GM23338 (cell line): ENCODE results near the gene ZNF280C. TPM values are rescaled to one million over a fixed set of nuclear protein-coding genes. Genes with fewer than 3 reads are reported as not detected.
A peak's percentile ranks its signal among the peaks of the same experiment; 100 is the strongest.

ENCODE experiments used
- ATAC-seq: fragments of 200-7000 bp; cut with Tn5 transposase; 3 replicates; pipeline ENCODE4 v1.9.1; 2020
- DNase-seq: peaks from one replicate; pipeline ENCODE4 v3.0.0-alpha.2; 2015; ENCODE audit warnings: low spot score
- H2AFZ ChIP-seq: fragments of 200-600 bp; sonication (generic); 2 replicates; pipeline ENCODE4 v1.8.0; 2016; ENCODE audit warnings: antibody characterized with exemption, mild to moderate bottlenecking, moderate library complexity
- H3F3A ChIP-seq: fragments of 200-600 bp; sonication (generic); replicated peaks from 2 replicates; pipeline ENCODE4 v1.8.0; 2017; ENCODE audit warnings: antibody characterized with exemption, mixed run types, low read depth
- H3K27ac ChIP-seq: fragments of 200-600 bp; sonication (generic); 2 replicates; pipeline ENCODE4 v1.6.1; 2016; ENCODE audit warnings: low read depth
- H3K27me3 ChIP-seq: fragments of 200-600 bp; sonication (generic); 2 replicates; pipeline ENCODE4 v1.8.0; 2016; ENCODE audit warnings: mild to moderate bottlenecking, mixed run types, moderate library complexity; ENCODE audit not compliant: insufficient read depth
- H3K36me3 ChIP-seq: fragments of 200-600 bp; sonication (generic); 2 replicates; pipeline ENCODE4 v1.8.0; 2016; ENCODE audit warnings: mild to moderate bottlenecking; ENCODE audit not compliant: insufficient read depth
- H3K4me1 ChIP-seq: fragments of 200-600 bp; sonication (generic); 2 replicates; pipeline ENCODE4 v1.8.0; 2016; ENCODE audit warnings: mild to moderate bottlenecking, moderate library complexity; ENCODE audit not compliant: insufficient read depth
- H3K4me2 ChIP-seq: fragments of 200-600 bp; sonication (generic); 2 replicates; pipeline ENCODE4 v1.7.1; 2017; ENCODE audit warnings: mixed run types
- H3K4me3 ChIP-seq: fragments of 200-600 bp; sonication (generic); 2 replicates; pipeline ENCODE4 v1.6.1; 2016; ENCODE audit warnings: mixed run types
- H3K79me2 ChIP-seq: fragments of 200-600 bp; sonication (generic); replicated peaks from 2 replicates; pipeline ENCODE4 v1.8.0; 2017; ENCODE audit warnings: mild to moderate bottlenecking; ENCODE audit not compliant: insufficient read depth
- H3K9me2 ChIP-seq: fragments of 200-600 bp; sonication (generic); 2 replicates; pipeline ENCODE4 v1.8.0; 2017; ENCODE audit not compliant: insufficient read depth
- H4K20me1 ChIP-seq: fragments of 200-600 bp; sonication (generic); replicated peaks from 2 replicates; pipeline ENCODE4 v1.8.0; 2017; ENCODE audit warnings: mild to moderate bottlenecking; ENCODE audit not compliant: insufficient read depth
- H3K27ac Mint-ChIP-seq: 2 replicates; pipeline ENCODE4 v1.8.0; 2020; ENCODE audit warnings: inconsistent platforms, mild to moderate bottlenecking, moderate library complexity, mixed read lengths
- H3K27me3 Mint-ChIP-seq: 3 replicates; pipeline ENCODE4 v1.8.0; 2022; ENCODE audit warnings: low read depth, mild to moderate bottlenecking, moderate library complexity, mixed read lengths, inconsistent platforms; ENCODE audit not compliant: insufficient read depth, poor library complexity
- H3K36me3 Mint-ChIP-seq: 3 replicates; pipeline ENCODE4 v1.8.0; 2021; ENCODE audit warnings: low read depth, mild to moderate bottlenecking, inconsistent platforms, moderate library complexity, mixed read lengths
- H3K4me1 Mint-ChIP-seq: 3 replicates; pipeline ENCODE4 v1.8.0; 2020; ENCODE audit warnings: mild to moderate bottlenecking, inconsistent platforms, mixed read lengths
- H3K4me3 Mint-ChIP-seq: 3 replicates; pipeline ENCODE4 v1.8.0; 2021; ENCODE audit warnings: moderate library complexity, mild to moderate bottlenecking, inconsistent platforms, mixed read lengths
- H3K9me3 Mint-ChIP-seq: 3 replicates; pipeline ENCODE4 v1.8.0; 2020; ENCODE audit warnings: moderate library complexity, mild to moderate bottlenecking, inconsistent platforms, mixed read lengths
- EZH2 ChIP-seq: fragments of 200-600 bp; sonication (generic); IDR thresholded peaks from one replicate; pipeline ENCODE4 v1.8.0; 2017; ENCODE audit warnings: antibody characterized with exemption, mild to moderate bottlenecking, low read depth; ENCODE audit not compliant: unreplicated experiment
- JUNB ChIP-seq: IDR thresholded peaks from one replicate; pipeline ENCODE4 v1.6.1; 2016; ENCODE audit warnings: antibody characterized with exemption; ENCODE audit not compliant: unreplicated experiment
- NANOG ChIP-seq: IDR thresholded peaks from 2 replicates; pipeline ENCODE4 v1.6.1; 2016; ENCODE audit warnings: antibody characterized with exemption, borderline replicate concordance
- POLR2AphosphoS5 ChIP-seq: IDR thresholded peaks from 2 replicates; pipeline ENCODE4 v1.6.1; 2016; ENCODE audit warnings: antibody characterized with exemption, low read depth
- polyA plus RNA-seq: library from polyadenylated mRNA; unstranded; fragments of >200 nt; fragmentation: Nextera tagmentation; extraction: Ambion mirVana; gene quantifications from 2 replicates; pipeline ENCODE4 v1.2.1, GENCODE V29; 2016
- total RNA-seq: library from RNA; depleted of rRNA; stranded (reverse); fragments of >200 nt; shearing (Covaris generic); gene quantifications from 2 replicates; pipeline ENCODE4 v1.2.3, GENCODE V29; 2014
- TF ChIP-seq, protein P1 (sequence below), 2 experiments: fragments of 200-600 bp in 1 of 2; sonication (generic) in 1 of 2; conservative IDR thresholded peaks; 2 replicates each; pipeline versions ENCODE4 v1.5.1 to v1.6.1; 2016 to 2017; ENCODE audit warnings: antibody characterized with exemption in 2 of 2, low read depth in 2 of 2, mild to moderate bottlenecking in 2 of 2, moderate library complexity in 1 of 2
- TF ChIP-seq, protein P2 (sequence below): fragments of 250-450 bp; sonication (Bioruptor Pico); IDR thresholded peaks from 2 replicates; pipeline ENCODE4 v1.5.0; 2020; ENCODE audit warnings: mild to moderate bottlenecking, moderate library complexity
- TF ChIP-seq, protein P3 (sequence below): IDR thresholded peaks from 2 replicates; pipeline ENCODE4 v1.6.1; 2016; ENCODE audit warnings: antibody characterized with exemption

Gene ZNF280C
- total and polyA plus RNA-seq, 2 experiments from 2014 or later, result 7.9 to 14.4 TPM

DNA sequence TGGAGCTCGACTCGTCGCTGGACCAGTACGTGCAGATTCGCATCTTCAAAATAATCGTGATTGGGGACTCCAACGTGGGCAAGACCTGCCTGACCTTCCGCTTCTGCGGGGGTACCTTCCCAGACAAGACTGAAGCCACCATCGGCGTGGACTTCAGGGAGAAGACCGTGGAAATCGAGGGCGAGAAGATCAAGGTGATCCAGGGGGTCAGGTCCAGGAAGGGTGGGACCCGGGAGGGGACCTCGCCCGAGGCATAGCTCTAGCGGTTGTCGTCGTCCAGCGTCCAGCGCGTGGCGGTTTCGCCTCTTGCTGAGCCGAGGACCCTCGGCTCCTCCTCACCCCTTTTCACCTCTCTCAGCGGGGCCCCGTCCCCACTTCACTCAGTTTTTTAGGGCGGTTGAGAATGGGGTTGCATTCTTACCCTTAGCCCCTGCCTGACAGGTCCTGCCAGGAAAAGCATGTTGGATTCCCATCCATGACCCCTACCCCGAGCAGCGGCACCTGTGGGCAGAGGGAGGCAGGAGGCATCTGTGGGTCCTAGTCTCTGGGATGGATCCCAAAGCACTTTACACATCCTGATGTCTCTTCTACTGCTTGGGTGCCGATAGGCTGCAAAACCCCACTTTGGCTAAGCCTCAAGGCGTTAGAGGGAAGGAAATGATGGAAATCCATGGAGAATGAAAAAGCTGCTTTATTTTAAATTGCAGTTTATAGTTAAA, 96.4 kb downstream of the ZNF280C start:
- no peaks in the 10 kb centered on the region for H3K36me3 ChIP-seq
- ATAC-seq (peak; percentile 13), DNase-seq (peak; percentile 15)
- peak overlapping the region; percentile 65 for H3K4me3 ChIP-seq
- Mint-ChIP-seq H3K36me3 (no peaks in the 10 kb centered on the region), H3K4me1 (peaks cover 9% of the 10 kb centered on the region; the same call in 2 of the 3 replicates), H3K4me3 (peak overlapping the region; percentile 87), H3K9me3 (no peaks in the 10 kb centered on the region; the same call in 2 of the 3 replicates), H3K27ac (no peak overlapping the region), H3K27me3 (peaks cover 18% of the 10 kb centered on the region)
- H4K20me1 ChIP-seq, result no peaks in the 10 kb centered on the region
- no peaks in the 10 kb centered on the region for H3F3A ChIP-seq
- H3K27me3 ChIP-seq, result peaks cover 13% of the 10 kb centered on the region; the same call in 1 of the 2 replicates
- peaks cover 5% of the 10 kb centered on the region; the same call in 1 of the 2 replicates for H3K4me1 ChIP-seq
- peak overlapping the region; percentile 84 for H3K4me2 ChIP-seq
- H3K27ac ChIP-seq, result no peak overlapping the region
- H3K79me2 ChIP-seq, result no peaks in the 10 kb centered on the region
- H2AFZ ChIP-seq, result peak overlapping the region; percentile 85
- H3K9me2 ChIP-seq, result no peaks in the 10 kb centered on the region
- no peak for TF ChIP-seq EZH2
- TF ChIP-seq, protein P1, sequence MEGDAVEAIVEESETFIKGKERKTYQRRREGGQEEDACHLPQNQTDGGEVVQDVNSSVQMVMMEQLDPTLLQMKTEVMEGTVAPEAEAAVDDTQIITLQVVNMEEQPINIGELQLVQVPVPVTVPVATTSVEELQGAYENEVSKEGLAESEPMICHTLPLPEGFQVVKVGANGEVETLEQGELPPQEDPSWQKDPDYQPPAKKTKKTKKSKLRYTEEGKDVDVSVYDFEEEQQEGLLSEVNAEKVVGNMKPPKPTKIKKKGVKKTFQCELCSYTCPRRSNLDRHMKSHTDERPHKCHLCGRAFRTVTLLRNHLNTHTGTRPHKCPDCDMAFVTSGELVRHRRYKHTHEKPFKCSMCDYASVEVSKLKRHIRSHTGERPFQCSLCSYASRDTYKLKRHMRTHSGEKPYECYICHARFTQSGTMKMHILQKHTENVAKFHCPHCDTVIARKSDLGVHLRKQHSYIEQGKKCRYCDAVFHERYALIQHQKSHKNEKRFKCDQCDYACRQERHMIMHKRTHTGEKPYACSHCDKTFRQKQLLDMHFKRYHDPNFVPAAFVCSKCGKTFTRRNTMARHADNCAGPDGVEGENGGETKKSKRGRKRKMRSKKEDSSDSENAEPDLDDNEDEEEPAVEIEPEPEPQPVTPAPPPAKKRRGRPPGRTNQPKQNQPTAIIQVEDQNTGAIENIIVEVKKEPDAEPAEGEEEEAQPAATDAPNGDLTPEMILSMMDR (conservative IDR thresholded peaks at IDR 0.05; ENCODE audit: low read depth in 2 of 2), result 0 out of 4 replicates have a peak, but pooled peaks of 1 of the 2 experiments have one; percentile 7

DNA sequence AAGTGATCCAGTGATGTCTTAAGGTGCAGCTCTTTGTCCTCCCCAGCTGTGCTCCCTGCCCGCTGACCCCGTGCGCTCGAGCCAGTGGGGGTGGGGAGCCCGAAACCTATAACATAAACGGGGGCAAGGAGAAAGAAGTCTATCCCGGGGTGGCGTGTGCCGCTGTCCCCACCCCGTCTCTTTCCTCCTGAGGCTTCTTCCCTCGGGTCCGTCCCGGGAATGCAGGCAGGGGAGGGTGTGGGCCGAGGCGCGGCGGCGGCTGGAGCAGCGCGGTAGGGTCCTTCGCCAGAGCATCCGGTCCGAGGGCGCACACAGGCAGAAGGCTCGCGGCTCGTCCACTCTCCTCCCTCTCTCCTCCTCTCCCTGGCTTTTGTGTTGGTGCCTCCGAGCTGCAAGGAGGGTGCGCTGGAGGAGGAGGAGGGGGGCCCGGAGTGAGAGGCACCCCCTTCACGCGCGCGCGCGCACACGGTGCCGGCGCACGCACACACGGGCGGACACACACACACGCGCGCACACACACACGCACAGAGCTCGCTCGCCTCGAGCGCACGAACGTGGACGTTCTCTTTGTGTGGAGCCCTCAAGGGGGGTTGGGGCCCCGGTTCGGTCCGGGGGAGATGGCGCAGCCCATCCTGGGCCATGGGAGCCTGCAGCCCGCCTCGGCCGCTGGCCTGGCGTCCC, 97.1 kb downstream of the ZNF280C start, which contains the start of gene RAB33A:
Gene RAB33A (plus strand): TSS at position 517 of the 681 bp plus-strand sequence. CDS start 101 bp downstream, at position 618.
- peak within 1 kb of the TSS; percentile 65 for H3K4me3 ChIP-seq
- no peaks in the 10 kb centered on the region for H3K9me2 ChIP-seq
- no peaks in the 10 kb centered on the region for H3K36me3 ChIP-seq
- H3K4me2 ChIP-seq, result peak within 1 kb of the TSS; percentile 84
- H3K79me2 ChIP-seq, result no peaks in the 10 kb centered on the region
- H3K27me3 ChIP-seq, result peaks cover 13% of the 10 kb centered on the region; the same call in 1 of the 2 replicates
- H3F3A ChIP-seq, result no peaks in the 10 kb centered on the region
- Mint-ChIP-seq H3K4me3 (peak within 1 kb of the TSS; percentile 87), H3K9me3 (no peaks in the 10 kb centered on the region; the same call in 2 of the 3 replicates), H3K27ac (no peak within 1 kb of the TSS), H3K36me3 (no peaks in the 10 kb centered on the region; the same call in 2 of the 3 replicates), H3K27me3 (peaks cover 18% of the 10 kb centered on the region), H3K4me1 (peaks cover 15% of the 10 kb centered on the region; the same call in 2 of the 3 replicates)
- DNase-seq, result peak; percentile 50
- peaks cover 5% of the 10 kb centered on the region; the same call in 1 of the 2 replicates for H3K4me1 ChIP-seq
- H4K20me1 ChIP-seq, result no peaks in the 10 kb centered on the region
- ATAC-seq, result peak; percentile 79
- no peak within 1 kb of the TSS for H3K27ac ChIP-seq
- peak within 1 kb of the TSS; percentile 85 for H2AFZ ChIP-seq
- TF ChIP-seq NANOG, result no peak
- TF ChIP-seq, protein P2, sequence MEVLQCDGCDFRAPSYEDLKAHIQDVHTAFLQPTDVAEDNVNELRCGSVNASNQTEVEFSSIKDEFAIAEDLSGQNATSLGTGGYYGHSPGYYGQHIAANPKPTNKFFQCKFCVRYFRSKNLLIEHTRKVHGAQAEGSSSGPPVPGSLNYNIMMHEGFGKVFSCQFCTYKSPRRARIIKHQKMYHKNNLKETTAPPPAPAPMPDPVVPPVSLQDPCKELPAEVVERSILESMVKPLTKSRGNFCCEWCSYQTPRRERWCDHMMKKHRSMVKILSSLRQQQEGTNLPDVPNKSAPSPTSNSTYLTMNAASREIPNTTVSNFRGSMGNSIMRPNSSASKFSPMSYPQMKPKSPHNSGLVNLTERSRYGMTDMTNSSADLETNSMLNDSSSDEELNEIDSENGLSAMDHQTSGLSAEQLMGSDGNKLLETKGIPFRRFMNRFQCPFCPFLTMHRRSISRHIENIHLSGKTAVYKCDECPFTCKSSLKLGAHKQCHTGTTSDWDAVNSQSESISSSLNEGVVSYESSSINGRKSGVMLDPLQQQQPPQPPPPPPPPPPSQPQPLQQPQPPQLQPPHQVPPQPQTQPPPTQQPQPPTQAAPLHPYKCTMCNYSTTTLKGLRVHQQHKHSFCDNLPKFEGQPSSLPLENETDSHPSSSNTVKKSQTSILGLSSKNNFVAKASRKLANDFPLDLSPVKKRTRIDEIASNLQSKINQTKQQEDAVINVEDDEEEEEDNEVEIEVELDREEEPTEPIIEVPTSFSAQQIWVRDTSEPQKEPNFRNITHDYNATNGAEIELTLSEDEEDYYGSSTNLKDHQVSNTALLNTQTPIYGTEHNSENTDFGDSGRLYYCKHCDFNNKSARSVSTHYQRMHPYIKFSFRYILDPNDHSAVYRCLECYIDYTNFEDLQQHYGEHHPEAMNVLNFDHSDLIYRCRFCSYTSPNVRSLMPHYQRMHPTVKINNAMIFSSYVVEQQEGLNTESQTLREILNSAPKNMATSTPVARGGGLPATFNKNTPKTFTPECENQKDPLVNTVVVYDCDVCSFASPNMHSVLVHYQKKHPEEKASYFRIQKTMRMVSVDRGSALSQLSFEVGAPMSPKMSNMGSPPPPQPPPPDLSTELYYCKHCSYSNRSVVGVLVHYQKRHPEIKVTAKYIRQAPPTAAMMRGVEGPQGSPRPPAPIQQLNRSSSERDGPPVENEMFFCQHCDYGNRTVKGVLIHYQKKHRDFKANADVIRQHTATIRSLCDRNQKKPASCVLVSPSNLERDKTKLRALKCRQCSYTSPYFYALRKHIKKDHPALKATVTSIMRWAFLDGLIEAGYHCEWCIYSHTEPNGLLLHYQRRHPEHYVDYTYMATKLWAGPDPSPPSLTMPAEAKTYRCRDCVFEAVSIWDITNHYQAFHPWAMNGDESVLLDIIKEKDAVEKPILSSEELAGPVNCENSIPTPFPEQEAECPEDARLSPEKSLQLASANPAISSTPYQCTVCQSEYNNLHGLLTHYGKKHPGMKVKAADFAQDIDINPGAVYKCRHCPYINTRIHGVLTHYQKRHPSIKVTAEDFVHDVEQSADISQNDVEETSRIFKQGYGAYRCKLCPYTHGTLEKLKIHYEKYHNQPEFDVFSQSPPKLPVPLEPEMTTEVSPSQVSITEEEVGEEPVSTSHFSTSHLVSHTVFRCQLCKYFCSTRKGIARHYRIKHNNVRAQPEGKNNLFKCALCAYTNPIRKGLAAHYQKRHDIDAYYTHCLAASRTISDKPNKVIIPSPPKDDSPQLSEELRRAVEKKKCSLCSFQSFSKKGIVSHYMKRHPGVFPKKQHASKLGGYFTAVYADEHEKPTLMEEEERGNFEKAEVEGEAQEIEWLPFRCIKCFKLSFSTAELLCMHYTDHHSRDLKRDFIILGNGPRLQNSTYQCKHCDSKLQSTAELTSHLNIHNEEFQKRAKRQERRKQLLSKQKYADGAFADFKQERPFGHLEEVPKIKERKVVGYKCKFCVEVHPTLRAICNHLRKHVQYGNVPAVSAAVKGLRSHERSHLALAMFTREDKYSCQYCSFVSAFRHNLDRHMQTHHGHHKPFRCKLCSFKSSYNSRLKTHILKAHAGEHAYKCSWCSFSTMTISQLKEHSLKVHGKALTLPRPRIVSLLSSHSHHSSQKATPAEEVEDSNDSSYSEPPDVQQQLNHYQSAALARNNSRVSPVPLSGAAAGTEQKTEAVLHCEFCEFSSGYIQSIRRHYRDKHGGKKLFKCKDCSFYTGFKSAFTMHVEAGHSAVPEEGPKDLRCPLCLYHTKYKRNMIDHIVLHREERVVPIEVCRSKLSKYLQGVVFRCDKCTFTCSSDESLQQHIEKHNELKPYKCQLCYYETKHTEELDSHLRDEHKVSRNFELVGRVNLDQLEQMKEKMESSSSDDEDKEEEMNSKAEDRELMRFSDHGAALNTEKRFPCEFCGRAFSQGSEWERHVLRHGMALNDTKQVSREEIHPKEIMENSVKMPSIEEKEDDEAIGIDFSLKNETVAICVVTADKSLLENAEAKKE, result no peak
- no peak for TF ChIP-seq EZH2
- TF ChIP-seq JUNB, result no peak
- TF ChIP-seq POLR2AphosphoS5, result no peak
- TF ChIP-seq, protein P3, sequence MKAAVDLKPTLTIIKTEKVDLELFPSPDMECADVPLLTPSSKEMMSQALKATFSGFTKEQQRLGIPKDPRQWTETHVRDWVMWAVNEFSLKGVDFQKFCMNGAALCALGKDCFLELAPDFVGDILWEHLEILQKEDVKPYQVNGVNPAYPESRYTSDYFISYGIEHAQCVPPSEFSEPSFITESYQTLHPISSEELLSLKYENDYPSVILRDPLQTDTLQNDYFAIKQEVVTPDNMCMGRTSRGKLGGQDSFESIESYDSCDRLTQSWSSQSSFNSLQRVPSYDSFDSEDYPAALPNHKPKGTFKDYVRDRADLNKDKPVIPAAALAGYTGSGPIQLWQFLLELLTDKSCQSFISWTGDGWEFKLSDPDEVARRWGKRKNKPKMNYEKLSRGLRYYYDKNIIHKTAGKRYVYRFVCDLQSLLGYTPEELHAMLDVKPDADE, result no peak
